Epithelial cell of umbilical artery (primary cell): ENCODE measurements around the gene FOXI1. TPM values are rescaled to one million over a fixed set of nuclear protein-coding genes. Genes with fewer than 3 reads are reported as not detected.

Experiments used
- total RNA-seq: library from RNA; depleted of rRNA; stranded (reverse); fragments of >200 nt; gene quantifications from 2 replicates; pipeline ENCODE4 v1.2.3, GENCODE V29; 2014

The FOXI1 gene
- total RNA-seq: not detected in 2 replicates

DNA sequence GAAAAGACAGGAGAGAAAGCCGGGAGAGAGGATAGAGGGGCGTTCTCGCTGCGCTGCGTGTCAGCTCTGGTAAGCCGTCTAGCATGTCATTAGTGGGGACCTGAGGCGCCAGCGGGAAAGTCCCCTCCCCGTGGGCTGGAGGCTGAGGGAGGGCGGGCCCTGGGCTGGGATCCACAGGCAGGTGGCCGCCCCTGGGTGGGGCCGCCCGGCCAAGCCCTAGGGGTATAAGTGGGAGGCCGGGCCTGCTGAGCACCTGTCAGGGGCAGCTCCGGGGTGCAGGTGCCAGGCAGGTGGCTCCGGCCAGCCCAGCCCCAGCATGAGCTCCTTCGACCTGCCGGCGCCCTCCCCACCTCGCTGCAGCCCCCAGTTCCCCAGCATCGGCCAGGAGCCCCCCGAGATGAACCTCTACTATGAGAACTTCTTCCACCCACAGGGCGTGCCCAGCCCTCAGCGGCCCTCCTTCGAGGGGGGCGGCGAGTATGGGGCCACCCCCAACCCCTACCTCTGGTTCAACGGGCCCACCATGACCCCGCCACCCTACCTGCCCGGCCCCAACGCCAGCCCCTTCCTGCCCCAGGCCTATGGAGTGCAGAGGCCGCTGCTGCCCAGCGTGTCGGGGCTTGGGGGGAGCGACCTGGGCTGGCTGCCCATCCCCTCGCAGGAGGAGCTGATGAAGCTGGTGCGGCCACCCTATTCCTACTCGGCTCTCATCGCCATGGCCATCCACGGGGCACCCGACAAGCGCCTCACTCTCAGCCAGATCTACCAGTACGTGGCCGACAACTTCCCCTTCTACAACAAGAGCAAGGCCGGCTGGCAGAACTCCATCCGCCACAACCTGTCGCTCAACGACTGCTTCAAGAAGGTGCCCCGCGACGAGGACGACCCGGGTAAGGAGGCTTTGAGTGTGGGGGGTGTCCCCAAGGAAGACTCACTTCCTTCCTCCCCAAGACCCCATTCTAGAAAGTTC is at the start of gene FOXI1:
TSS of gene FOXI1 (plus strand) at position 256 of the 970 bp plus-strand sequence. CDS start at position 317, 61 bp downstream.

Other genes starting within 250 kb of the FOXI1 start
- 5.5 and 6.8 TPM in 2 replicates for gene INSYN2B, start 125.4 kb upstream of the FOXI1 start, total RNA-seq
- not detected in 2 replicates for gene C5orf58, start 127.1 kb downstream of the FOXI1 start, total RNA-seq
- gene LCP2, start 191.9 kb downstream of the FOXI1 start, total RNA-seq: 3.6 and 4.7 TPM in 2 replicates